GM21723 (cell line): ENCODE measurements around the gene ZBTB16.

Source experiments
- ATAC-seq: cut with Tn5 transposase; IDR thresholded peaks from one replicate; pipeline ENCODE4 v1.9.1; 2021; ENCODE audit warnings: mild to moderate bottlenecking, moderate library complexity; ENCODE audit not compliant: unreplicated experiment

The ZBTB16 gene, protein sequence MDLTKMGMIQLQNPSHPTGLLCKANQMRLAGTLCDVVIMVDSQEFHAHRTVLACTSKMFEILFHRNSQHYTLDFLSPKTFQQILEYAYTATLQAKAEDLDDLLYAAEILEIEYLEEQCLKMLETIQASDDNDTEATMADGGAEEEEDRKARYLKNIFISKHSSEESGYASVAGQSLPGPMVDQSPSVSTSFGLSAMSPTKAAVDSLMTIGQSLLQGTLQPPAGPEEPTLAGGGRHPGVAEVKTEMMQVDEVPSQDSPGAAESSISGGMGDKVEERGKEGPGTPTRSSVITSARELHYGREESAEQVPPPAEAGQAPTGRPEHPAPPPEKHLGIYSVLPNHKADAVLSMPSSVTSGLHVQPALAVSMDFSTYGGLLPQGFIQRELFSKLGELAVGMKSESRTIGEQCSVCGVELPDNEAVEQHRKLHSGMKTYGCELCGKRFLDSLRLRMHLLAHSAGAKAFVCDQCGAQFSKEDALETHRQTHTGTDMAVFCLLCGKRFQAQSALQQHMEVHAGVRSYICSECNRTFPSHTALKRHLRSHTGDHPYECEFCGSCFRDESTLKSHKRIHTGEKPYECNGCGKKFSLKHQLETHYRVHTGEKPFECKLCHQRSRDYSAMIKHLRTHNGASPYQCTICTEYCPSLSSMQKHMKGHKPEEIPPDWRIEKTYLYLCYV

DNA sequence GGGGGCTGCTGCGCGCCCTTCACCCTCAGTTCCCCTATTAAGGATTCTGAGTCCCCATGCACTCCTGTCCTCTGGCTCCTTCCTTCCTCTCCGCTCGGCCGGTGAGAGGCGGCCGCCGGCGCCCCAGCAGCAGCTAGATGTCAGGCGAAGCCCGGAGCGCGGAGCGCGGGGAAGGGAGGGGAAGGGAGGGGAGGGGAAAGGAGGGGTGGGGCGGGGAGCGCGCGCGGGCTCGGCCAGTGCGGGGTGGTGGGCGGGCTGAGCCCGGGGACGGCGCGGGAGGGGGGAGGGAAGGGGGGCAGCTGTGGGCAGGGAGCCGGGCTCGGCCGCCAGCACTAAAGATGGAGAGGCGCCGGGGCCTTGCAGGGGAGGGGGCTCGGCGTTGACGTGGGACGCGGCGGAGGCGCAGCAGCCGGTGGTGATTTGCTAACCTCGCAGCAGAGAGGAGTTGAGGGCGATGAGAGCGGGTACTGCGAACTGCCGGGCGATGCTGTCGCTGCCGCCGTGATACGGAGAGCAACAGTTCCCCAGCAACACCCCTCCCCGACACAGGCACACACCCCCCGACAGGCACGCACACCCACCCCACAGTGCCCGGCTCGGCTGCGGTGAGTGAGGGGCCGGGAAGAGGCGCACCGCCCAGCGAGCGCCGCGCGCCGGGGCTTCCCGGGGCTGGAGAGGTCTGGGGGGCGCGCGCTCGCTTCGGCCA is at the start of gene ZBTB16:
ZBTB16 (plus strand) TSS at position 434 of the 706 bp plus-strand sequence. CDS start 3,590 bp downstream, outside the sequence.
- ATAC-seq, result no peak

DNA sequence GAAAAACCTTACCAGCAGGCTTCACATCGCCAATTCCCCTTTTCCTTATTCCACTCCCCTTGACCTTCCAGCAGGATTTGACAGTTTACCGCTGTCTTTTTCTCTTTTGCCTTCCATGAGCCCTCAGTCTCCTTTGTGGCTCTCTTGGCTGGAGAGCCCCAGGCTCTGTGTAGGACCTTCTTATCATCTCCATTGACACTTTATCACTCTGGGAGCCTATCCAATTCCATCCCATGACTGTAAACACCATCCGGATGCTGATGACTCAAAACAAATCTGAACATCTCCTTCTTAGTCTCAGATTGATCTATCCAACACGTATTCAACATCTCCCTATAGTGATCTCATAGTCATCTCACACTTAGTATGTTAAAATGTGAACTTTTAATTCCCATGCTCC is 48.6 kb upstream of the ZBTB16 start:
- no peak for ATAC-seq

DNA sequence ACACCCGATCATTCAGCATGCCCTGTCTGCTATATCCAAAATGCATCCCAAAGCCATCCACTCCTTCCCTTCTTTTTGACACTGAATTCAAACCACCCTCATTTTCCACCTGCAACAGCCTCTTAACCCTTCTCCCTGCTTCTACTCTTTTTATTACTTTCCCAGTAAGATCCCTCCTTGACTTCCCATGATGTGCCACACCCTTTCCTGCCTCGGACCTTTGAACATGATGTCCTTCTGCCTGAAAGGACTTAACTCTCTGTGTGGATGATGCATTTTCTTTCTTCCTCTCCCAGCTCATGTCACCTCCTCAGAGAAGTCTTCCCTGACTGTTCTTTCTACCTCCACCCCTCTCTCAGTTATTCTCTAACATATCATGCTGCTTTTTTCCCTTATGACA is 48.1 kb upstream of the ZBTB16 start:
- no peak for ATAC-seq

DNA sequence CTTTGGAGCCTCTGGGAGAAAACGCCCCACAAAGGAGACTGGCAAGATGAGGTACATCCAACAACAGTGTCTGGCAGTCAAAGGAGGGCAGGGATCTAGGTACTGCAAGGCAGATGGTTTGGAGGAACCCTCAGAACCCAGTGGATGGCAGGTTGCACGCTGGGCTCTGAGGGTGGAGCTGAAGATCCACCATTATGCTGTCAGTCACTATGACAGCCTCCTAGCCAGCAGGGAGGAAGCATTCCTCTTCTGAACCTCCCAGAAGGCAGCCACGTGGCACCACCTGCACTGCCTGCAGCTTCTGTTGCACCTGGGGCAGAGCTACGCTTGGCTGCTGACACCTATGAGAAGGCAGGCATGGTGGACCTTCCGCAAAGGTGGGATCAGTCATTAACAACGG is 44.4 kb upstream of the ZBTB16 start:
- no peak for ATAC-seq

DNA sequence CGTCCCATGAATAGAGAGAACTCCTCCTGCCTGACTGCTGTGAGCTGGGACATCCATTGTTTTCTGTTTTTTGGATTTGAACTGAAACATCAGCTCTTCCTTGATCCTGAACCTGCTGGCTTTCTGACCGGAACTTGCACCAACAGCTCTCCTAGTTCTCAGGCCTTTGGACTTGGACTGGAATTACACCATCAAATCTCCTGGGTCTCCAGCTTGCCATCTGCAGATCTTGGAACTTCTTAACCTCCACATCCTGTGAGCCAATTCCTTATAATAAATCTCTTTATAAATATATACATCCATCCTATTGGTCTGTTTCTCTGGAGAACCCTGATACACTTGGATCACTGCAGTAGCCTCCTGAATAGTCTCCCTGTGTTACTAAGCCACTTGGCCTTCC is 42.5 kb upstream of the ZBTB16 start:
- no peak for ATAC-seq

DNA sequence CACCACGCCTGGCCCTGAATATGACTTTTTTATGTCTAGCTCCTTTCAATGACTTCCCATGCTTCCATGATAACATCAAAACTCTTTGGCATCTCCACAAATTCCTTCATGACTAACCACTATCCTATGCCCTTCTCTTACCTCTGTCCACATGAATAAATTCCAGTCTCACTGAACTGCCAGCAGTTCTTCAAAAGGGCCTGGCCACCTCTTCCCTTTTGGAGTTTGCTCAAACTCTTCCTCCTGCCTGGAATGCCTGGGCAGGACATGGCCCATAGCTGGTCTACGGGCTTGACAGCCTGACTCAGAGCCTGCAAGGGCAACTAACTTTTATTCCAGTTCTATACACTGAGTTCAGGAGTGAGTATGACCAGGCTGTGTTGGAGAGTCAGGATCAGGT is 41.8 kb upstream of the ZBTB16 start:
- no peak for ATAC-seq

DNA sequence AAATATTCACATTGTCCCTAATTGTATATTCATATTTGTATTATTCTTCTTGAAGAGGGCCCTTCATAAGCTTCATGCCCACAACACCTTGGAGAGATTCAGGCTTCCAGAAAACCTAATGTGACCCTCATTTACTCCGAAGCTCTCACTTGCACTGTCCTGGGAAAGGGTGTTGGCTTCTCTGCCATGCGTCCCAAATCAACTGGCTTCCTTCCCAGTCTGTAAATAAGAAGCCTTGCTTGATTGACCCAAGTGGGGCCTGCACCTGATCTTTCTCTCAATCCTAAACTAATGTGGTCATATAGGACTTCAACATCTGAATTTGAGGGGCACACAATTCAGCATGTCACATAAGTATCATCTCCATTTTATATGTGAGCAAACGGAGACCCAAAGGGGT is 40.5 kb upstream of the ZBTB16 start:
- no peak for ATAC-seq

DNA sequence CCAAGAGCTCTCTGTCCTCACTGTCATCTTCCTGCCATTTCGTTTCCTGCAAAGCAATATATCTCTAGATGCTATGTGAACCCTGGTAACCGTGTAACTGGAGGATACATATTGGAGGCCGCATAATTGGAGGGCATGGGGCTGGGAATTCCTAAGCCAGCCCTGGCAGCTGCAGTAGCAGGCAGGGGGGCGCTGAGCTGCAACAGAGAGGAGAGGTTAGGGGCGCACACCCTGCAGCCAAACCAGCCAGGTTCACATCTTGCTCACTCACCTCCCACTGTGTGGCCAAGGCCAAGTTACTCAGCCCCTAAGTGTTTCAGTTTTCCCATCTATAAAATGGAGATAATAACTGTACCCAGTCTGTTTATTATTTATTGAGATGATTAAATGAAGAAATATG is 39.9 kb upstream of the ZBTB16 start:
- no peak for ATAC-seq

DNA sequence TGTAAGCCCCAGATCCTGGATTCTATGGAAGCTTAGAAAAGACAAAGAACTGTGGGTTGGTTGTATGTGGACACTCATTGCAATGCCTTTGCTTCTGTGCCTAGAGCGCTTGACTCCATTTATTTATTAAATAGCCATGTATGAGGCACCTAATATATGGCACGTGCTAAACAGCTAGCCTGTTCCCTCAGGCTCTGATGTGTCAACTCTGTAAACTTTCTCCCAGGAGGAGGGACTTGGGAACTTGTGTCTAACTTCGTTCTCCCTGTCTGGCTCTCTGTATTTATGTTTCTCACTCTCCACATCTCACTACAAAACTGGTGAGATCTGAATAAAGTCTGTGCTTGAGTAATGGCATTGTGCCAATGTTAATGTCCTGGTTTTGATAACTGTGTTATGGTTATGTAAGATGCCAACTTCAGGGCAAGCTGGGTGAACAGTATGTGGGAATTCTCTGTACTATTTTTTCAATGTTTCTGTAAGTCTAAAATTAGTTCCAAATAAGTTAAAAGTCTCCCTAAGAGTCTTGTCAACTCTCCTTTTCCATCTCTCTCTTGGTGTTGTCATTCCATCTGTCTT is 34.1 kb upstream of the ZBTB16 start:
- ATAC-seq, result no peak

DNA sequence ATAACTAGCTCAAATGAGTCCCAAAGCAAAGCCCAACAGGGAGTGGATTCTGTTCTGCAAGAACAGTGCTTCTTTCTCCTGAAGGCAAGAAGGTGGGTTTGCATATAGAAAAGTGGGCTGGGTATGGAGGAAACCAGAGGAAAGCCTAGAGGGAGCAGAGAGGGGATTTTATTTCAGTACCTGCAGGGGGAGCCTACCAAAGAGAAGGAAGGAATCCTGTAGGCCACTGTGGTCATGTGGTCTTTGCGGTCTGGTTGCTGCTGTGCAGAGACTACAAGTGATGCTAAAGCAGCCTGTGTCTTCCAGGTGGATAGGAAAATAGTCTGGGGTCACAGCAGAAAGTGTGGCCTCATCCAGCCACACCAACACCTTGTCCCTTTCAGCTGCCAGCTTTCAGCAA is 33.2 kb upstream of the ZBTB16 start:
- ATAC-seq, result no peak

DNA sequence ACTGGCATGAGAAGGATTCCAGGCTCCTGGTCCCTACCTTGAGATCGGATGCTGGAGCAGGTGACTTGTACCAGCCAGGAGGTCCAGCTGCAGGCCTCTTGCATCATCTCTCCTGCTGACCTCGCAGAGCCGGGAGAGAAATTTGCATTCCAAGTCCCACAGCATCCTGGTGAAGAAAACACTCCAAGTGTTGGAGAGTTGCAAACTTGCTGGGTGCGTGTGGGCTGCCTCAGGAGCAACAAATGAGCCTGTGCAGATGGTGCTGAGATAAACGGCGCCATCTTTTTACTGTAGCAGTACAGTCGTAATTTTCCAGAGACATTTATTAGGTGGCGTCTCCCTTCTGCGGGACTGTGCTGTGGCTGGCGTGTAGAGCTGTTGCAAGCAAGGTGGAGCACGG is 32.1 kb upstream of the ZBTB16 start:
- no peak for ATAC-seq

DNA sequence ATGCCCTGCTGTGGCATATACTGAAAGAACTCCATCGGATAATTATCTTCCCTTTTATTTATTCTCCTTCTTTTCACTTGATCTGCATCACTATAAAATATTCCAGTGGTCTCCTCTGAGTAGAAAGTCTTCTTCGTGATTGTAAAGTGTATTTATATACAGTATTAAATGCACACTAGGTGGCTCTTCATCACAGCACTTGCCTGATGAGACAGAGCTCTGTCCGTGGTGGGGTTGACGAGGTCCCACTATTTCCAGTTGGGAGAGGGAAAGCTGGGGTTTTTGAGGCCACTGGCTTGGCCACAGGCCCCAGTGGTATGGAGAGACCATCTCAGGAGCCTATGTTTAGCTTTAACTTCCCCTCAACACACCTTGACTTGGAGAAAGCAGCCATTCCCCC is 31.6 kb upstream of the ZBTB16 start:
- no peak for ATAC-seq

DNA sequence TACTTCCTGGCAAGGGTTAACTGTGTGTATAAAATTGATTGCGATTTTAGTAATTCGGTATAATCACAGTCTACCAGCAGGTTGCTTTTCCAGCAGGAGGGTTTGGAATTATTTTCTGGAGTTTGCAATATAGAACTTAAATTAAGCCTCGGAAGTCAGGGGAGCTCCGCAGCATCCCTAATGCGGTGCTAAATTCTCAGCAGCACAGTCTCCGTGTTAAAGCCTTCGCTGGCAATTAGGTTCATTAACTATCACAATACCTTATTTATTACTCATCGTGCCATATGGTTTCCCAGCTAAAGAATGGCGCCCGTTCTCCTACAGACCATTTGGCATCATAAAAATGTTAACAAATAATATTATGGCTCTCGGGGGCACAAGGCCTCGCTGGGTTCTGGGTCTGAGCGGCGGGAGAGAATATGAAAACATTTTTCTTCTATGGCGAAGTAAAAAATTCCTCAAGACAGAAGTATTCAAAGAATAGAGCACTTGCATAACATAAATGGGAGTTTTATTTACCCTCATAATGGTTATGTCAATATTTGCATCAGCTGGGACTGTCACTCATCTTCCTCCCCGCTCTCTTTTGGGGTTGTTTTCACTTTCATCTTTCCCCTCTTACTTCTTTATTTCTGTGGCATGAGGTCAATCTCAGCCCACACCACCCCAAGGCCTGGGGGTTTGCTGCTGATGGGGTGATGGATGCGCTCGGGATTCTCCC is 28.1 kb upstream of the ZBTB16 start:
- no peak for ATAC-seq

DNA sequence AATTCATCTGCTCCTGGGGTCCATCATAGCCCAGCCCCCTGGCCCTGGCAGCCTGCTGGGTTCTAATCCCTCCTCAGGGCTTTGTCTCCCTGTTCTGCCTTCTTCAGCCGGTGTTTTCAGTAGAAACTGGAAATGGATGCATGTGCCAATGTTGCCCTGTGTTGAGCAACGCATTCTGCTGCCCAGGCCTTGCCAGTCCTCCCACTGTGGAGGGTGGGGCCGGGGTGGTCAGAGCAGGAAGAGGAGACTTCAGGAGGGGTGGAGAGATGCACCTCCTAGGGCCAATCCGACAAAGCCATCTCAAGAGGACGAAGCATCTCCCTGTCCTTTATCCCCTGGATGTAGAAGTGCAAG is 27.6 kb upstream of the ZBTB16 start:
- ATAC-seq, result no peak

DNA sequence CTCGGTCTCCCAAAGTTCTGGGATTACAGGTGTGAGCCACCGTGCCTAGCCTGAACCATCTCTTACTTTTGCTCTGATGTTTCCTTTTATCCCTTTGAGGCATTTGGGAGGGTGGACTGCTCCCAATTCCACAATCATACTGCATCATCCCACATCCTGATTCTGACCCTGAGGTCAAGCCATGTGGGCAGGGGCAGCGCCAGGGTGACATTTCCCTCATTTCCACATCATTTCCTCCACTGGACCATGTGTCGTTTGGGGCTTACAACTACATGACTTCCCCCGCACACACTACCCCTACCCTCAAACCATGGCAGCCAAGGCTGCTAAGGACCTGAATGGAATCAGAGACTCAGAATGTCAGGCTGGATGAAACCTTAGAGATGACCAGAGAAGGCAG is 26.4 kb upstream of the ZBTB16 start:
- ATAC-seq, result no peak

DNA sequence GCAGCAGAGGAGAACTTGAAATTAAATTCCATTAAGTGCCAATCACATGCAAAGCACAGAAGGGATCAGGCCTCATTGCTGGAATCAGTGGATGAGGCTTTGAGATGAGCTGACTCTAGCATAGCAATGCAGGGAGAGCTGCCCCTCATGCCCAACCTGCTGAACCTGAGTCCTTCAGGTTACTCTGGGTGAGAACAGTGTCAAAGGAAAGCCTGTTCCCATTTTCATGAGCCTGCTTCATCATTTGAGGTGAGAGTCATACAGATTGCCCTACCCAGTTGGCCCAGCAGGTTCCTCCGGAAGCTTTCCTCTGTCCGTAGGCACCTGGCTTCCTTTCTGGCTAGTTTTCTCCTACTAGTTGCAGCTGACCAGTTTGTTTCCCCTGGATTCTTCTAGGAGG is 25.9 kb upstream of the ZBTB16 start:
- no peak for ATAC-seq

DNA sequence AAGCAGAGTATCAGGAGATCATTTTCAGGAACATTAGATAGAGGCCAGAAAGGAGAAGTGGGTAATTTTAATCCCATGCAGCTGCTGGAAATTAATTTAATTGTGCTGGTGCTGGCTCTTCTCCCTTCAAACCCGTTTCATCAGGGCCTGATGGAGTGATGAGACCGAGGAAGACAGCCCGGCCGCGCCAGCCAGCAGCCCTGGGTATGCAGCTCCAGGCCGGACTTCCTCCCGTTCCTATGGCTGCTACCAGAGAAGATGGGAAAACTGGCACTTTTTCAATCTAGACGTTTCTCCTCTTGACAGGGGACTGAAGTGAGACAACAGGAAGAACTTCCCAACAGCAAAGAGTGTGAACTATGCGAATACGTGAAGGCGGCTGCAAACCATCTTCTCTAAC is 24.6 kb upstream of the ZBTB16 start:
- no peak for ATAC-seq

DNA sequence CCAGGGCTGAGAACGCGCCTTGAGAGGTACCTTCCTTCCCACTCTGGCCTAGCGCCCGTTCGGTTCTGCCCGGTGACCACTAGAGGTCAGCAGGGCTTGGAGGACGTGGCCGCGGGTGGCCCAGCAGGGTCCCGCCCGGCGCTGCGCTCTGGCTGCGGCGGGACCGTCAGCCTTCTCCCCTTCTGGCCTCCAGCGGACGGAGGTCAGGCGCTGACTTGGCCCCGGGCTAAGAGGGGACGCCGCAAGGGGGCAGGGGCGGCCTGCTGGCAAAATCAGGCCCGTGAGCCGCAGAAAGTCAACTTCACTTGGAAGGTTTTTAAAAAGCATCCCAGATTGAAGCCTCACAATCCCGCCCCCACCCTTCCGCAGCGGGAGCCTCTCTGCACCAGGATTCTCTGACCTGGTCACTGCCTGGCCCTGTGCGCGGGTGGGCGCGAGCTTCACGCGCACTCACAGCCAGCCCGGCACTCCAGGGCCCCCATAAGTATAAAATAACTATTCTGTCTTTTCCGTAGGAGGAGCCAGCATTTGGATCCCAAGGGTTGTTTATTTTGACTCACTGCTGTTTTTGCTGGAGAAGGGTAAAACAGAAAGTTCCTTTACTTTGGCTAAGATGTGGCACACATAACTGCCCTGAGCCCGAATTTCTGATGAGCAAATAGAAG is 23.2 kb upstream of the ZBTB16 start:
- no peak for ATAC-seq

DNA sequence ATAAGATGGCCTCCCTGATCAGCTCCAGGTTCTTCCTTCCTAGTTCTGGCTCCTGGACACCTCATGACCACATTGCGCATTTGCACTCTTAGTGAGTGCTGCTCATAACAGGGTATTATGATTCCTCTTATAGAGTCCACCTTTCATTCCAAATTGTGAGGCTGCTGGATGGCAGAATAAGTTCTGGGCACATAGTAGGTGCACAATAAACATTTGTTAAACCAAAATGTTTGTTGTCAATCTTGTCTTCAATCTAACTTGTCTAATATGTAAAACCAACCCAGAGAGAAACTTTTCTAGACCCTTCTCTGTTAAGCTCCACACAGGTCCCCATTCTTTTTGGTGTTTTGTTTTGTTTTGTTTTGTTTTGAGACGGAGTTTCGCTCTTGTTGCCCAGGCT is 22.6 kb upstream of the ZBTB16 start:
- ATAC-seq, result no peak

DNA sequence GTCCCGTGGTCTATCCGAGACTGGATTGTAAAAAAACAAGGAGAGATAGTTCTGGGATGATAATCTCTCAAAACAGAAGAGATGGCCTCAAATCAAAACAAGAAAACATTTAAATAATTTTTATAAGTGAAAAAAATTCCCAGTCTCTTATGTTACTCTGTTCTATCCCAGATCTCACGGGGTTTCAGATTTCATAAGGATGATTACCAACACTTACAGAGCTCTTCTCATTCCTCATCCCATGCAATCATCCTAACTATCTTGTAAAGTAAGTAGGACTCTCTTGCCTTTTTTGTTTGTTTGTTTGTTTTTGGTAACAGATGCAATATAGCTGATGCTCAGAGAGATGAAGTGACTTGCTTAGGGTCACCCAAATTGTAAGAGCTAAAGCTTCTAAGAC is 20.0 kb upstream of the ZBTB16 start:
- ATAC-seq, result no peak
